GM21360 (cell line): ENCODE data around the gene HOGA1.
"Not testable (repeated sequence)": the region's sequence is repeated elsewhere in the genome, so short reads cannot be mapped to it uniquely, and the experiment has no call there.

Experiments
- ATAC-seq: cut with Tn5 transposase; IDR thresholded peaks from one replicate; pipeline ENCODE4 v1.9.1; 2021; ENCODE audit warnings: mild to moderate bottlenecking, moderate library complexity; ENCODE audit not compliant: unreplicated experiment

Gene HOGA1

GRCh38 chr10:97644936-97645335 is 60.7 kb downstream of the HOGA1 start:
- no peak for ATAC-seq

GRCh38 chr10:97647556-97647955 is 63.4 kb downstream of the HOGA1 start:
- ATAC-seq = no peak

- ATAC-seq = peak; percentile 74
Measured at GRCh38 chr10:97648562-97649404, 64.6 kb downstream of the HOGA1 start.

GRCh38 chr10:97649405-97649750 is 65.2 kb downstream of the HOGA1 start:
- not testable (repeated sequence) for ATAC-seq

- ATAC-seq = no peak
Measured at GRCh38 chr10:97650726-97651125, 66.5 kb downstream of the HOGA1 start.

- ATAC-seq = no peak
Measured at GRCh38 chr10:97651773-97652172, 67.6 kb downstream of the HOGA1 start.

- no peak for ATAC-seq
Measured at GRCh38 chr10:97656777-97657176, 72.6 kb downstream of the HOGA1 start.

GRCh38 chr10:97659589-97659988 is 75.4 kb downstream of the HOGA1 start:
- no peak for ATAC-seq
